Skeletal muscle cell (primary cell): ENCODE results near the gene HOXC9.

ENCODE experiments used
- DNase-seq: peaks from one replicate; pipeline ENCODE4 v3.0.0-alpha.2; 2010; ENCODE audit warnings: low read depth
- H3K4me3 ChIP-seq: 2 replicates; pipeline ENCODE4 v1.5.1; 2011; ENCODE audit warnings: low read depth, mild to moderate bottlenecking, control low read depth, low read length, moderate library complexity

Gene HOXC9

GRCh38 chr12:54019924-54020590, 20.1 kb downstream of the HOXC9 start:
- peak overlapping the region; percentile 78 for H3K4me3 ChIP-seq
- DNase-seq, result no peak

GRCh38 chr12:54020591-54021405, 20.8 kb downstream of the HOXC9 start:
- H3K4me3 ChIP-seq, result peak overlapping the region; percentile 78
- no peak for DNase-seq

GRCh38 chr12:54021432-54022013, 21.6 kb downstream of the HOXC9 start:
- DNase-seq, result no peak
- peak overlapping the region; percentile 78 for H3K4me3 ChIP-seq

GRCh38 chr12:54022960-54023884, 23.3 kb downstream of the HOXC9 start:
- no peak for DNase-seq
- H3K4me3 ChIP-seq, result peak overlapping the region; percentile 28

- no peak for DNase-seq
- H3K4me3 ChIP-seq, result peak overlapping the region; percentile 28
These were observed 24.2 kb downstream of the HOXC9 start for GRCh38 chr12:54024127-54024526.

GRCh38 chr12:54024581-54025305, 24.8 kb downstream of the HOXC9 start:
- H3K4me3 ChIP-seq, result peak overlapping the region; percentile 28
- DNase-seq, result no peak

GRCh38 chr12:54025499-54026405, 25.8 kb downstream of the HOXC9 start:
- peak overlapping the region; percentile 28 for H3K4me3 ChIP-seq
- DNase-seq, result no peak

GRCh38 chr12:54026640-54027441, 26.9 kb downstream of the HOXC9 start:
- peak overlapping the region; percentile 21 for H3K4me3 ChIP-seq
- no peak for DNase-seq

GRCh38 chr12:54027442-54027786, 27.5 kb downstream of the HOXC9 start:
- no peak for DNase-seq
- no peak overlapping the region for H3K4me3 ChIP-seq

GRCh38 chr12:54028314-54029201, 28.6 kb downstream of the HOXC9 start, which contains the start of gene HOXC6:
Gene HOXC6, plus strand, starts transcription at chr12:54028440. Its CDS starts 82 bp downstream, at chr12:54028522.
- peak within 1 kb of the TSS; percentile 51 for H3K4me3 ChIP-seq
- DNase-seq, result peak; percentile 53

GRCh38 chr12:54029529-54030441, 29.8 kb downstream of the HOXC9 start:
- H3K4me3 ChIP-seq, result peak overlapping the region; percentile 51
- no peak for DNase-seq

GRCh38 chr12:54030442-54030801, 30.5 kb downstream of the HOXC9 start:
- peak overlapping the region; percentile 51 for H3K4me3 ChIP-seq
- DNase-seq, result no peak

GRCh38 chr12:54030889-54031471, 31.0 kb downstream of the HOXC9 start:
- peak; percentile 84 for DNase-seq
- peak overlapping the region; percentile 36 for H3K4me3 ChIP-seq

GRCh38 chr12:54031480-54031879, 31.5 kb downstream of the HOXC9 start:
- H3K4me3 ChIP-seq, result peak overlapping the region; percentile 27
- no peak for DNase-seq

- no peak overlapping the region for H3K4me3 ChIP-seq
- no peak for DNase-seq
These were observed 32.2 kb downstream of the HOXC9 start for GRCh38 chr12:54032086-54032619.
